GM23338 (cell line): ENCODE data around the gene SLC25A29. TPM values are rescaled to one million over a fixed set of nuclear protein-coding genes. Genes with fewer than 3 reads are reported as not detected.

ENCODE experiments used
- ATAC-seq: fragments of 200-7000 bp; cut with Tn5 transposase; 3 replicates; pipeline ENCODE4 v1.9.1; 2020
- DNase-seq: peaks from one replicate; pipeline ENCODE4 v3.0.0-alpha.2; 2015; ENCODE audit warnings: low spot score
- H2AFZ ChIP-seq: fragments of 200-600 bp; sonication (generic); 2 replicates; pipeline ENCODE4 v1.8.0; 2016; ENCODE audit warnings: antibody characterized with exemption, mild to moderate bottlenecking, moderate library complexity
- H3F3A ChIP-seq: fragments of 200-600 bp; sonication (generic); replicated peaks from 2 replicates; pipeline ENCODE4 v1.8.0; 2017; ENCODE audit warnings: antibody characterized with exemption, mixed run types, low read depth
- H3K27ac ChIP-seq: fragments of 200-600 bp; sonication (generic); 2 replicates; pipeline ENCODE4 v1.6.1; 2016; ENCODE audit warnings: low read depth
- H3K27me3 ChIP-seq: fragments of 200-600 bp; sonication (generic); 2 replicates; pipeline ENCODE4 v1.8.0; 2016; ENCODE audit warnings: mild to moderate bottlenecking, mixed run types, moderate library complexity; ENCODE audit not compliant: insufficient read depth
- H3K36me3 ChIP-seq: fragments of 200-600 bp; sonication (generic); 2 replicates; pipeline ENCODE4 v1.8.0; 2016; ENCODE audit warnings: mild to moderate bottlenecking; ENCODE audit not compliant: insufficient read depth
- H3K4me1 ChIP-seq: fragments of 200-600 bp; sonication (generic); 2 replicates; pipeline ENCODE4 v1.8.0; 2016; ENCODE audit warnings: mild to moderate bottlenecking, moderate library complexity; ENCODE audit not compliant: insufficient read depth
- H3K4me2 ChIP-seq: fragments of 200-600 bp; sonication (generic); 2 replicates; pipeline ENCODE4 v1.7.1; 2017; ENCODE audit warnings: mixed run types
- H3K4me3 ChIP-seq: fragments of 200-600 bp; sonication (generic); 2 replicates; pipeline ENCODE4 v1.6.1; 2016; ENCODE audit warnings: mixed run types
- H3K79me2 ChIP-seq: fragments of 200-600 bp; sonication (generic); replicated peaks from 2 replicates; pipeline ENCODE4 v1.8.0; 2017; ENCODE audit warnings: mild to moderate bottlenecking; ENCODE audit not compliant: insufficient read depth
- H3K9me2 ChIP-seq: fragments of 200-600 bp; sonication (generic); 2 replicates; pipeline ENCODE4 v1.8.0; 2017; ENCODE audit not compliant: insufficient read depth
- H4K20me1 ChIP-seq: fragments of 200-600 bp; sonication (generic); replicated peaks from 2 replicates; pipeline ENCODE4 v1.8.0; 2017; ENCODE audit warnings: mild to moderate bottlenecking; ENCODE audit not compliant: insufficient read depth
- H3K27ac Mint-ChIP-seq: 2 replicates; pipeline ENCODE4 v1.8.0; 2020; ENCODE audit warnings: inconsistent platforms, mild to moderate bottlenecking, moderate library complexity, mixed read lengths
- H3K27me3 Mint-ChIP-seq: 3 replicates; pipeline ENCODE4 v1.8.0; 2022; ENCODE audit warnings: low read depth, mild to moderate bottlenecking, moderate library complexity, mixed read lengths, inconsistent platforms; ENCODE audit not compliant: insufficient read depth, poor library complexity
- H3K36me3 Mint-ChIP-seq: 3 replicates; pipeline ENCODE4 v1.8.0; 2021; ENCODE audit warnings: low read depth, mild to moderate bottlenecking, inconsistent platforms, moderate library complexity, mixed read lengths
- H3K4me1 Mint-ChIP-seq: 3 replicates; pipeline ENCODE4 v1.8.0; 2020; ENCODE audit warnings: mild to moderate bottlenecking, inconsistent platforms, mixed read lengths
- H3K4me3 Mint-ChIP-seq: 3 replicates; pipeline ENCODE4 v1.8.0; 2021; ENCODE audit warnings: moderate library complexity, mild to moderate bottlenecking, inconsistent platforms, mixed read lengths
- H3K9me3 Mint-ChIP-seq: 3 replicates; pipeline ENCODE4 v1.8.0; 2020; ENCODE audit warnings: moderate library complexity, mild to moderate bottlenecking, inconsistent platforms, mixed read lengths
- CREB1 ChIP-seq: fragments of 250-450 bp; sonication (Bioruptor Pico); IDR thresholded peaks from 2 replicates; pipeline ENCODE4 v1.5.0; 2020; ENCODE audit warnings: low read depth, mild to moderate bottlenecking, moderate library complexity
- NANOG ChIP-seq: IDR thresholded peaks from 2 replicates; pipeline ENCODE4 v1.6.1; 2016; ENCODE audit warnings: antibody characterized with exemption, borderline replicate concordance
- POLR2AphosphoS5 ChIP-seq: IDR thresholded peaks from 2 replicates; pipeline ENCODE4 v1.6.1; 2016; ENCODE audit warnings: antibody characterized with exemption, low read depth
- STAT1 ChIP-seq: IDR thresholded peaks from one replicate; pipeline ENCODE4 v1.6.1; 2016; ENCODE audit warnings: antibody characterized with exemption; ENCODE audit not compliant: unreplicated experiment
- ZNF114 ChIP-seq: fragments of 250-450 bp; sonication (Bioruptor Pico); IDR thresholded peaks from 2 replicates; pipeline ENCODE4 v1.5.0; 2020; ENCODE audit warnings: mild to moderate bottlenecking, moderate library complexity
- ZNF331 ChIP-seq: fragments of 250-450 bp; sonication (Bioruptor Pico); IDR thresholded peaks from 2 replicates; pipeline ENCODE4 v1.5.0; 2020; ENCODE audit warnings: low read depth, mild to moderate bottlenecking, moderate library complexity
- polyA plus RNA-seq: library from polyadenylated mRNA; unstranded; fragments of >200 nt; fragmentation: Nextera tagmentation; extraction: Ambion mirVana; gene quantifications from 2 replicates; pipeline ENCODE4 v1.2.1, GENCODE V29; 2016
- total RNA-seq: library from RNA; depleted of rRNA; stranded (reverse); fragments of >200 nt; shearing (Covaris generic); gene quantifications from 2 replicates; pipeline ENCODE4 v1.2.3, GENCODE V29; 2014
- TF ChIP-seq, protein P1 (sequence below), 2 experiments: fragments of 200-600 bp in 1 of 2; sonication (generic) in 1 of 2; conservative IDR thresholded peaks; 2 replicates each; pipeline versions ENCODE4 v1.5.1 to v1.6.1; 2016 to 2017; ENCODE audit warnings: antibody characterized with exemption in 2 of 2, low read depth in 2 of 2, mild to moderate bottlenecking in 2 of 2, moderate library complexity in 1 of 2

SLC25A29 gene
- total and polyA plus RNA-seq, 2 experiments from 2014 or later, result 65.6 to 206 TPM

DNA sequence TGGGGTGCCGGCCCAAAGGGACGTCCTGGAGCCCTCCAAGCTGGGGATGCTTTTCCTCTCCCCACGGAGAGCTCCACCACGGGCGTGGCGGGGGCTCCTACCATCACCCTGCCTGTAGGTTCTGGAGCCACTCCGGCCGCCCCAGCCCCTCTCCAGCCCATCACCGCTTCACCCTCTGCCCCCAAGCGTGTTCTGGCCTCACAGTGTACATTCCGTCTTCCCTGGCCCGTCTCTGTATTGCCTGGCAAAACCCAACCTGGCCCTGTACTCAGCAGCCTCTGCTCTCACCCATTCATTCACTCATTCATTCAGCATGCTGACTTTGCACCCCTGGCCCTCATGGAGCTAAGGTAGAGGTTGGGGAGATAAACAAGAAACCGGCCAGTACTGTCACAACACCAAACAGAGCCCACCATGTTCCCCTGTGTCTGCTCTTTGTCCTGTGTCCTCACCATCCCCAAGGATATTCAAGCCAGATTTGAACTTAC is 20.3 kb downstream of the SLC25A29 start:
- Mint-ChIP-seq H3K4me3 (peak overlapping the region; percentile 60), H3K27me3 (peaks cover 18% of the 10 kb centered on the region), H3K27ac (peak overlapping the region; percentile 37; the same call in 1 of the 2 replicates), H3K36me3 (peaks cover 13% of the 10 kb centered on the region; the same call in 2 of the 3 replicates), H3K9me3 (no peaks in the 10 kb centered on the region), H3K4me1 (peaks cover 53% of the 10 kb centered on the region)
- Histone ChIP-seq H3K27me3 (no peaks in the 10 kb centered on the region), H3K4me2 (peak overlapping the region; percentile 82; the same call in 1 of the 2 replicates), H3F3A (peaks cover 40% of the 10 kb centered on the region; the same call in 1 of the 2 replicates), H3K36me3 (no peaks in the 10 kb centered on the region), H3K79me2 (peaks cover 19% of the 10 kb centered on the region; the same call in 1 of the 2 replicates), H3K4me3 (peak overlapping the region; percentile 70), H3K27ac (no peak overlapping the region), H4K20me1 (peaks cover 17% of the 10 kb centered on the region), H3K9me2 (no peaks in the 10 kb centered on the region), H3K4me1 (peaks cover 18% of the 10 kb centered on the region), H2AFZ (no peak overlapping the region)
- no peak for TF ChIP-seq ZNF114 (CRISPR knock-in tag)
- TF ChIP-seq NANOG, result no peak
- 0 out of 2 replicates have a peak, but pooled peaks have one; percentile 2 for TF ChIP-seq POLR2AphosphoS5
- no peak for TF ChIP-seq ZNF331 (CRISPR knock-in tag)
- no peak for TF ChIP-seq STAT1
- DNase-seq (no peak), ATAC-seq (peak; percentile 3)

DNA sequence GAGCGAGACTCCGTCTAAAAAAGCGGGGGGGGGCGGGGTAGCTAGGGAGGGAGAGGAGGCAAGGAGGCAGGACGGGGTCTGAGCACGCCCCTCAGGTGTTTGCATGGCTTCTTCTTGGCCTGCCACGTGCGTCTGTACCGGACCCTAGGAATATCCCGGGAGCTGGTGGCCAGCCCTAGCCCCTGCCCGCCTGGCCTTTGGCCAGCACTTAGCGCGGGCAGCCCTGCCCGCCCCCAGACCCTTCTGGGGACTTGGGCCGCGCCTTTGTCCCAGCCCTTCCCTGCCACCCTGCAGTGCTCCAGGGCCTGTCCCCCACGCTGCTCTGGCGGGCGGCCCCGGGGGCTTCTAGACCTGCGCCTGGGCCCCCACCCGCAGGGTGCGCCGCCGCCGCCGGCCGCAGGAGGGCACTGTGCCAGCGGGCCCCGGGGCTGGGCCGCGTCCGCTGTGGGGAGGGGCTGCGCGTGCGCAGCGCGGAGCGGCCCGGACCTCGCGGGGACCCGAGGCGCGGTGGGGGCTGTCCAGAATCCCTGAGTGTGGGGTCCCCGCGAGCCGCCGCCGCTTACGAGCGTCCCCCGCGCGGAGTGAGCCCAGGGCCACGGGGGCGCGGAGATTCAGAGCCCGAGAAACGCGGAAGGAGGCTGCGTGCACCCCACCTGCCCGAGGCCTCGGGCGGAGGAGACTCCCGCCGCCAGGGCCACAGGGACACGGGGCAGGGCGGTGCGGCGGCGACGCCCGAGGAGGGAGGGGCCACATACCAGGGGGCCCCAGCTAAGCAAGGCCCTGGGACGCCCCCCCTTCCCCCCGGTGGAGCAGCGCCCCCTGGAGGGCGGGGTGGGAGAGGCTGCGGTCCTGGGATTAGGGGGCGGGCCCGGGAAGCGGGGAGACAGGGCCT is 21.0 kb downstream of the SLC25A29 start:
- H3K27ac ChIP-seq, result peak overlapping the region; percentile 95
- H3F3A ChIP-seq, result peaks cover 40% of the 10 kb centered on the region; the same call in 1 of the 2 replicates
- H2AFZ ChIP-seq, result no peak overlapping the region
- H3K4me3 ChIP-seq, result peak overlapping the region; percentile 70
- Mint-ChIP-seq H3K27ac (peak overlapping the region; percentile 85; the same call in 1 of the 2 replicates), H3K4me3 (peak overlapping the region; percentile 65), H3K27me3 (peaks cover 18% of the 10 kb centered on the region), H3K9me3 (no peaks in the 10 kb centered on the region), H3K4me1 (peaks cover 52% of the 10 kb centered on the region), H3K36me3 (peaks cover 14% of the 10 kb centered on the region; the same call in 2 of the 3 replicates)
- peaks cover 22% of the 10 kb centered on the region for H4K20me1 ChIP-seq
- peaks cover 24% of the 10 kb centered on the region for H3K4me1 ChIP-seq
- no peaks in the 10 kb centered on the region for H3K9me2 ChIP-seq
- ATAC-seq (peak; percentile 71), DNase-seq (peak; percentile 85)
- TF ChIP-seq, protein P1, sequence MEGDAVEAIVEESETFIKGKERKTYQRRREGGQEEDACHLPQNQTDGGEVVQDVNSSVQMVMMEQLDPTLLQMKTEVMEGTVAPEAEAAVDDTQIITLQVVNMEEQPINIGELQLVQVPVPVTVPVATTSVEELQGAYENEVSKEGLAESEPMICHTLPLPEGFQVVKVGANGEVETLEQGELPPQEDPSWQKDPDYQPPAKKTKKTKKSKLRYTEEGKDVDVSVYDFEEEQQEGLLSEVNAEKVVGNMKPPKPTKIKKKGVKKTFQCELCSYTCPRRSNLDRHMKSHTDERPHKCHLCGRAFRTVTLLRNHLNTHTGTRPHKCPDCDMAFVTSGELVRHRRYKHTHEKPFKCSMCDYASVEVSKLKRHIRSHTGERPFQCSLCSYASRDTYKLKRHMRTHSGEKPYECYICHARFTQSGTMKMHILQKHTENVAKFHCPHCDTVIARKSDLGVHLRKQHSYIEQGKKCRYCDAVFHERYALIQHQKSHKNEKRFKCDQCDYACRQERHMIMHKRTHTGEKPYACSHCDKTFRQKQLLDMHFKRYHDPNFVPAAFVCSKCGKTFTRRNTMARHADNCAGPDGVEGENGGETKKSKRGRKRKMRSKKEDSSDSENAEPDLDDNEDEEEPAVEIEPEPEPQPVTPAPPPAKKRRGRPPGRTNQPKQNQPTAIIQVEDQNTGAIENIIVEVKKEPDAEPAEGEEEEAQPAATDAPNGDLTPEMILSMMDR (conservative IDR thresholded peaks at IDR 0.05; ENCODE audit: low read depth in 2 of 2), result peak; percentile 62 to 82
- no peak for TF ChIP-seq STAT1
- TF ChIP-seq POLR2AphosphoS5, result 0 out of 2 replicates have a peak, but pooled peaks have one; percentile 9
- TF ChIP-seq CREB1 (CRISPR knock-in tag), result peak; percentile 65; the same call in 1 of the 2 replicates
- no peaks in the 10 kb centered on the region for H3K36me3 ChIP-seq
- H3K27me3 ChIP-seq, result no peaks in the 10 kb centered on the region
- peak overlapping the region; percentile 82 for H3K4me2 ChIP-seq
- peaks cover 26% of the 10 kb centered on the region for H3K79me2 ChIP-seq
